ENCODE results near the gene FAM234A. TPM values are rescaled to one million over a fixed set of nuclear protein-coding genes. Genes with fewer than 3 reads are reported as not detected.

The FAM234A gene
- total and polyA plus RNA-seq, 4 donors, result 24.1 to 39.7 (median 27.8) TPM

- no peak for TF ChIP-seq SP1 (IDR thresholded peaks at IDR 0.05)
- TF ChIP-seq RAD21 (IDR thresholded peaks at IDR 0.05), result no peak
- TF ChIP-seq HNF4G (IDR thresholded peaks at IDR 0.05), result no peak
- TF ChIP-seq JUND (IDR thresholded peaks at IDR 0.05), result no peak
- TF ChIP-seq REST (IDR thresholded peaks at IDR 0.05), result no peak
- TF ChIP-seq FOXA2 (IDR thresholded peaks at IDR 0.05), result no peak
- TF ChIP-seq FOXA1 (IDR thresholded peaks at IDR 0.05), result no peak
- no peak for TF ChIP-seq YY1 (IDR thresholded peaks at IDR 0.05)
- TF ChIP-seq, protein P1, sequence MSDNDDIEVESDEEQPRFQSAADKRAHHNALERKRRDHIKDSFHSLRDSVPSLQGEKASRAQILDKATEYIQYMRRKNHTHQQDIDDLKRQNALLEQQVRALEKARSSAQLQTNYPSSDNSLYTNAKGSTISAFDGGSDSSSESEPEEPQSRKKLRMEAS (IDR thresholded peaks at IDR 0.05), result no peak
- no peak for TF ChIP-seq HNF4A (conservative IDR thresholded peaks at IDR 0.05)
- TF ChIP-seq TAF1 (conservative IDR thresholded peaks at IDR 0.05), result no peak
- no peak for TF ChIP-seq GABPA (IDR thresholded peaks at IDR 0.05 in 1 of 2, conservative IDR thresholded peaks at IDR 0.05 in 1 of 2)
- no peak for TF ChIP-seq ZBTB33 (IDR thresholded peaks at IDR 0.05)
- TF ChIP-seq EGR1 (IDR thresholded peaks at IDR 0.05; ENCODE audit: low read depth in 2 of 2), result no peak
- TF ChIP-seq ATF3 (IDR thresholded peaks at IDR 0.05), result no peak
- no peak for TF ChIP-seq RXRA (IDR thresholded peaks at IDR 0.05)
- no peak for TF ChIP-seq NR2F2 (IDR thresholded peaks at IDR 0.05)
- H3K27me3 ChIP-seq (ENCODE audit: control insufficient read depth in 4 of 4, insufficient read depth in 4 of 4, low read length in 3 of 4), result no peaks in the 10 kb centered on the region
- no peak overlapping the region for H3K27ac ChIP-seq (ENCODE audit: low read depth in 1 of 2, low read length in 2 of 2)
- H3K9me3 ChIP-seq (ENCODE audit: control insufficient read depth in 4 of 4, low read length in 3 of 4), result no peaks in the 10 kb centered on the region
- H3K4me3 ChIP-seq (ENCODE audit: low read depth in 1 of 3, low read length in 3 of 3), result no peak overlapping the region
- DNase-seq (ENCODE audit: low spot score), result no peak
- no peaks in the 10 kb centered on the region for H3K4me1 ChIP-seq (ENCODE audit: control insufficient read depth in 4 of 4, insufficient read depth in 4 of 4, low read length in 3 of 4)
- H3K9ac ChIP-seq (ENCODE audit: low read depth in 1 of 2, low read length in 2 of 2), result no peak overlapping the region
- 93% methylated on average over 28 of the region's 28 CpGs for WGBS
- peaks cover 6 to 53% (median 14%) of the 10 kb centered on the region in 4 donors for H3K36me3 ChIP-seq (ENCODE audit: control insufficient read depth in 4 of 4, insufficient read depth in 3 of 4, low read depth in 1 of 4, low read length in 3 of 4)
These were observed 26.5 kb downstream of the FAM234A start for GRCh38 chr16:261031-261691.

GRCh38 chr16:262121-262745 lies 27.6 kb downstream of the FAM234A start:
- H3K27ac ChIP-seq (ENCODE audit: low read depth in 1 of 2, low read length in 2 of 2), result no peak overlapping the region
- 96% methylated on average over 29 of the region's 29 CpGs for WGBS
- TF ChIP-seq YY1 (IDR thresholded peaks at IDR 0.05) (no peak), HNF4G (IDR thresholded peaks at IDR 0.05) (no peak), FOXA1 (IDR thresholded peaks at IDR 0.05) (no peak), JUND (IDR thresholded peaks at IDR 0.05) (no peak), REST (IDR thresholded peaks at IDR 0.05) (no peak), HNF4A (conservative IDR thresholded peaks at IDR 0.05) (no peak), TAF1 (conservative IDR thresholded peaks at IDR 0.05) (no peak), ATF3 (IDR thresholded peaks at IDR 0.05) (no peak), NR2F2 (IDR thresholded peaks at IDR 0.05) (no peak)
- TF ChIP-seq, protein P1 (IDR thresholded peaks at IDR 0.05), result no peak
- H3K9me3 ChIP-seq (ENCODE audit: control insufficient read depth in 4 of 4, low read length in 3 of 4), result no peaks in the 10 kb centered on the region
- H3K4me1 ChIP-seq (ENCODE audit: control insufficient read depth in 4 of 4, insufficient read depth in 4 of 4, low read length in 3 of 4), result no peaks in the 10 kb centered on the region
- H3K27me3 ChIP-seq (ENCODE audit: control insufficient read depth in 4 of 4, insufficient read depth in 4 of 4, low read length in 3 of 4), result no peaks in the 10 kb centered on the region
- H3K36me3 ChIP-seq (ENCODE audit: control insufficient read depth in 4 of 4, insufficient read depth in 3 of 4, low read depth in 1 of 4, low read length in 3 of 4), result peaks cover 6 to 53% (median 14%) of the 10 kb centered on the region in 4 donors
- DNase-seq (ENCODE audit: low spot score), result no peak
- no peak overlapping the region for H3K9ac ChIP-seq (ENCODE audit: low read depth in 1 of 2, low read length in 2 of 2)
- H3K4me3 ChIP-seq (ENCODE audit: low read depth in 1 of 3, low read length in 3 of 3), result no peak overlapping the region

Measured in liver (tissue), 9 donors.